MCF 10A (cell line): Measurements from ENCODE around the gene IQCK. TPM values are rescaled to one million over a fixed set of nuclear protein-coding genes. Genes with fewer than 3 reads are reported as not detected.

Experiments
- BruUV-seq: library from RNA; stranded (reverse); fragments of 400-500 nt; replicated peaks from 2 replicates; lab custom pipeline; 2021; lab: Mats Ljungman, UMichigan
- CTCF ChIA-PET: fragments of 300-600 bp; sonication (Branson Sonifier 250); formaldehyde crosslinking; extraction: SDS; loops from one replicate; lab custom pipeline; 2021; ENCODE audit warnings: antibody characterized with exemption, inconsistent platforms; lab: Yijun Ruan, JAX
- POLR2A ChIA-PET: fragments of 300-600, 350-650 bp; sonication (Branson Sonifier 250); formaldehyde crosslinking; extraction: SDS; loops from one replicate; lab custom pipeline; 2020; ENCODE audit warnings: antibody characterized with exemption, inconsistent platforms; lab: Yijun Ruan, JAX
- DNase-seq: peaks from one replicate; pipeline ENCODE4 v3.0.0-alpha.2; 2018; ENCODE audit not compliant: unreplicated experiment
- H3K27ac Mint-ChIP-seq: one replicate; pipeline ENCODE4 v1.8.0; 2022; ENCODE audit warnings: mild to moderate bottlenecking, low read depth, mixed read lengths; ENCODE audit not compliant: unreplicated experiment
- H3K27me3 Mint-ChIP-seq: one replicate; pipeline ENCODE4 v1.8.0; 2022; ENCODE audit warnings: mixed read lengths; ENCODE audit not compliant: insufficient read depth, unreplicated experiment
- H3K36me3 Mint-ChIP-seq: one replicate; pipeline ENCODE4 v1.8.0; 2022; ENCODE audit warnings: mild to moderate bottlenecking, moderate library complexity, mixed read lengths; ENCODE audit not compliant: insufficient read depth, unreplicated experiment
- H3K4me1 Mint-ChIP-seq: one replicate; pipeline ENCODE4 v1.8.0; 2022; ENCODE audit warnings: mixed read lengths; ENCODE audit not compliant: insufficient read depth, unreplicated experiment
- H3K4me3 Mint-ChIP-seq: one replicate; pipeline ENCODE4 v1.8.0; 2022; ENCODE audit warnings: mild to moderate bottlenecking, moderate library complexity, mixed read lengths; ENCODE audit not compliant: unreplicated experiment
- H3K9me3 Mint-ChIP-seq: one replicate; pipeline ENCODE4 v1.8.0; 2022; ENCODE audit warnings: mixed read lengths; ENCODE audit not compliant: unreplicated experiment
- CTCF ChIP-seq: fragments of 200-600 bp; IDR thresholded peaks from one replicate; pipeline ENCODE4 v1.8.0; 2022; ENCODE audit warnings: antibody characterized with exemption, mild to moderate bottlenecking; ENCODE audit not compliant: unreplicated experiment
- intact Hi-C: fragments of 100-400 bp; cut with micrococcal nuclease; formaldehyde crosslinking; loops from 2 replicates; pipeline ENCODE4 v1.14.1; 2022
- total RNA-seq: library from RNA; stranded (reverse); gene quantifications from 2 replicates; pipeline ENCODE4 v1.2.3, GENCODE V29; 2022

IQCK gene
- total RNA-seq, 1 experiment from 2014 or later: 5.9 TPM

DNA sequence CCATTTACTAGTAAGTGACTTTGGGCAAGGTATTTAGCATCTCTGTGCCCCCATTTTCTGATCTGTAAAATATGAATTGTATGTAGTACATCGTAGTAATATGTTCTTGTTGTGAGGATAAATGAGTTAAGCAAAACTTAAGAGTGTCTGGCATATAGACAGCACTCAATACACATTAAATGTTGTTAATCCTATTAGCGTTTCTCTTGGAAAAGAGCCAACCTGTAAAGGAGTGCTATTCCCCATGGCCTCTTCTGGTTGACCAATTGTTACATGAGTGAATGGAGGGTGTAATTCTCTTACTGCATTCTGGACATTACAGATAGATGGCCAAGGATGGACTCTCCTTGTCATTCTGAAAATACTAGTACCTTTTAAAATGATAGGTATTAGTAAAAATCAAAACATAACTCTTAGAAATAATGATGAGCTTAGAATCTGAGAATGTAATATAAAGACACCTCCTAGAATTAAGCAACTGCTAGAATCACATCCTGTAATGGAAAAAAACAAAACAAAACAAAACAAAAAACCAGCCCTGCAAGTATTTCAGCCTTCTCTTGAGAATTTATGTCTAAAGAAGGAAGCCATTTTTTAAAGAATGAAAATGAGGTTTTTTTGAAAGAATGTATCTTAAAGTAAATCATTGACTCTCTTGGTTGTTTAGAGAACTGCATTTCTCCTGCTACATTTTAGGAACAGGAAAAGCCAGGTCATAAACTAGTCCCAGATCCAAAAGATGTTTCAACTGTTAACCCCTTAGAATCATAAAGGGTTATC, 30.5 kb downstream of the IQCK start:
- peaks cover 6% of the 10 kb centered on the region for H3K36me3 Mint-ChIP-seq
- intact Hi-C loops: no loop called here
- TF ChIP-seq CTCF: no peak
- BruUV-seq: no TSS peak
- peak overlapping the region; percentile 8 for H3K27ac Mint-ChIP-seq
- peak; percentile 3 for DNase-seq
- POLR2A ChIA-PET: interaction anchor here (0.6 to 0.8 kb wide), 2 partner anchors 30 to 31 kb away, joined by 3 to 4 read pairs; partner anchors contain the start of genes IQCK and KNOP1
- H3K27me3 Mint-ChIP-seq: no peaks in the 10 kb centered on the region
- no peak overlapping the region for H3K4me3 Mint-ChIP-seq
- H3K9me3 Mint-ChIP-seq: no peaks in the 10 kb centered on the region
- no peaks in the 10 kb centered on the region for H3K4me1 Mint-ChIP-seq
- CTCF ChIA-PET: interaction anchor here (1.5 kb wide), 1 partner anchor 13 kb away, joined by 6 read pairs; no protein-coding TSS in a partner anchor

DNA sequence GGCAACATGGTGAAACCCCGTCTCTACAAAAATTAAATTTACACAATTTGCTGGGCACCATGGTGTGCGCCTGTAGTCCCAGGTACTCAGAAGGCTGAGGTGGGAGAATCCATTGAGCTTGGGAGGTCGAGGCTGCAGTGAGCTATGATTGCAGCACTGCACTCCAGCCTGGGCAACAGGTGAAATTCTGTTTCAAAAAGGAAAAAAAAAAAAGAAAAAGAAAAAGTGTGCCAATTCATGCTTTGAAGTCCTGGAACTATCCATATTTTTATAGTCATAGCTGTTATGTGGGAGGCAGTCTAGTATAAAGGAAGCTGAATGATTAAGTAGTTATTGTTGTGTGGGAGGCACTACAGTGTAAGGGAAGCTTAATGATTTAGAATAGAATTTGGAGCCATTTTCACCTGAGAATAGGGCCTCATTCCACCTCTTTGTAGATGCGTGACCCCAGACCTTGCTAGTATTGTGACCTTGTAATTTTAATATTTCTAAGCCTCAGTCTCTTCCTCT, 31.6 kb downstream of the IQCK start:
- no TSS peak for BruUV-seq
- ChIA-PET CTCF (interaction anchor here (0.6 to 1.5 kb wide), 2 partner anchors 14 to 17 kb away, joined by 3 to 6 read pairs; no protein-coding TSS in a partner anchor), POLR2A (no interaction called here)
- no peaks in the 10 kb centered on the region for H3K27me3 Mint-ChIP-seq
- H3K27ac Mint-ChIP-seq: no peak overlapping the region
- intact Hi-C loops: no loop called here
- no peak for TF ChIP-seq CTCF
- H3K9me3 Mint-ChIP-seq: no peaks in the 10 kb centered on the region
- no peak overlapping the region for H3K4me3 Mint-ChIP-seq
- DNase-seq: no peak
- peaks cover 6% of the 10 kb centered on the region for H3K36me3 Mint-ChIP-seq
- no peaks in the 10 kb centered on the region for H3K4me1 Mint-ChIP-seq

- H3K9me3 Mint-ChIP-seq: no peaks in the 10 kb centered on the region
- ChIA-PET CTCF (interaction anchor here (0.6 to 1.1 kb wide), 4 partner anchors 11 to 110 kb away, joined by 3 to 5 read pairs (median 4); no protein-coding TSS in a partner anchor), POLR2A (no interaction called here)
- H3K36me3 Mint-ChIP-seq: peaks cover 6% of the 10 kb centered on the region
- no peaks in the 10 kb centered on the region for H3K4me1 Mint-ChIP-seq
- intact Hi-C loops: no loop called here
- DNase-seq: no peak
- TF ChIP-seq CTCF: no peak
- no peak overlapping the region for H3K4me3 Mint-ChIP-seq
- no peaks in the 10 kb centered on the region for H3K27me3 Mint-ChIP-seq
- H3K27ac Mint-ChIP-seq: no peak overlapping the region
- BruUV-seq: no TSS peak
These were observed 33.7 kb downstream of the IQCK start for GRCh38 chr16:19751478-19752385.
